Erythroblast (primary cell): ENCODE data around the gene SRGAP1.
"Not testable (repeated sequence)": the region's sequence is repeated elsewhere in the genome, so short reads cannot be mapped to it uniquely, and the experiment has no call there.

ENCODE experiments used
- DNase-seq, 2 experiments: peaks; one replicate each; lab custom pipeline; 2025; lab: John Stamatoyannopoulos, UW
- GATA1 ChIP-seq: IDR thresholded peaks from 2 replicates; pipeline ENCODE4 v1.6.1; 2011; ENCODE audit warnings: low read depth, mild to moderate bottlenecking, control low read depth, low read length, moderate library complexity
- POLR2A ChIP-seq: IDR thresholded peaks from 2 replicates; pipeline ENCODE4 v1.6.1; 2011; ENCODE audit warnings: mild to moderate bottlenecking, low read length

The SRGAP1 gene

DNA sequence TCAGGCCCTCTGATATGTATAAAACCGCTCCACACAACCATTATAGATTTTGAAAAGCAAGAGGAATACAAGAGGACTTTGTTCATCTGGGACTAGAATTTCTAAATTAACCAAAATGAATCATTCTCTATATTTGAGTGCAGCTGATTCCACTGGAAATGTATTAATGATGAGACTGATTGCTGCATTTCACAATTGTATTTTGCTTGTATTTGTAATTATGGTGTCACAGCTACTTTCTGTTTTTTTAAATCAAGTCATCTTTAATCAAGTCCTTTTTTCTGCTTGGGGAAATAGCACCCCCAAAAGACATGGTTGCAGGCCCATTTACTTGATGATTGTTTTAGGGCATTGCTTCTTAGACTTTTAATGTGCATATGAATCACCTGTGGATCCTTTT, 215.2 kb downstream of the SRGAP1 start:
- DNase-seq = no peak
- no peak for TF ChIP-seq GATA1
- no peak for TF ChIP-seq POLR2A

DNA sequence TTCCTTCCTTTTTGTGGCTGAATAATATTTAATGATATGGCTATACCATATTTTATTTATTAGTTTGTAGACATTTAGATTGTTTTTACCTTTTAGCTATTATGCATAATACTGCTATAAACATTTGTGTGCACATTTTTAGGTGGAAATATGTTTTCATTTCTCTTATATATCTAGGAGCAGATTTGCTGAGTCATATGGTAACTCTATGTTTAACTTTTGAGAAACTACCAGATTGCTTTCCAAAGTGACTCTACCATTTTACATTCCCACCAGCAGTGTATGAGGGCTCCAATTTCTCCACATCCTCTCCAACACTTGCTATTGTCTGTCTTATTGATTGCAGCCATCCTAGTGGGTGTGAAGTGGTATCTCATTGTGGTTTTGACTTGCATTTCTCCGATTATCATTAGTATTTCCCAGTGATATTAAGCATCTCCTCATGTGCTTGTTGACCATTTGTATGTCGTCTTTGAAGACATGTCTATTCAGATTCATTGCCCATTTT, 217.4 kb downstream of the SRGAP1 start:
- DNase-seq = no peak
- TF ChIP-seq POLR2A (no peak), GATA1 (no peak)

DNA sequence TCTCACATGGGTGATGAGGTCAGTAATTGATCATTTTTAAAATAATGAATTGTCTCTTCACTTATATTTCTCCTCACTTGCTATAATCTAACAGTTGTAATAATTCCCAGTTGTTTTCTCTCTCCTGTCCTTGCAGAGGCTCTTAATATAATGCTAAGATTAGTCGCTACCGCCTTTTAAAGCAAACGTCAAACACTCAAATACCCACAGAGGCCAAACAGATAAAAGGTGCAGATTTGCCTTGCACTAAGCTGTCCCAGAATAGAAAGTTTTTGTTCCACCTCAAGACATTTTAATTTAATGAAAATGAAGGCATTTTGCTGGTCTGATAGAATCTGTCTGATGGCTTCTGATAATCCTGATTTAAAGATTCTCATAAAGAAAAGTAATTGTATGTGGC, 218.6 kb downstream of the SRGAP1 start:
- DNase-seq = no peak
- TF ChIP-seq GATA1 (no peak), POLR2A (no peak)

DNA sequence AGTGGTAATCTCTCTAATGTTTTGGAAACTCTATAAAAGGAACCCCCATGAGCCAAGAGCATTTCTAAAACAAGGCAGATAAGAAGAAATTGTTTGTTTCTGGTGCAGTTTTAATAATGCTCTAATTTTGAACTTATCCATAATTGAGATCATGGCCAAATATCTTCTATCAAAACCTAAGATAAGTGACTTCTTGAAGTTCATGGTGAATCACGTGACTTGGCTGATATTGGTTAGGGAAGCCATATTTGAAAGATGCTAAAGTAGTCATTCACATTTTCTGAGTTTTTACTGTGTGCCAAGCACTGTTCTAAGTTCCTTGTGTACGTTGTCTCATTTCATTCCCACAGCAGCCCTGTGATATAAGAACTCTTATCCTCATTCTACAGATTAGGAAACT, 219.7 kb downstream of the SRGAP1 start:
- TF ChIP-seq GATA1 (no peak), POLR2A (no peak)
- no peak for DNase-seq

DNA sequence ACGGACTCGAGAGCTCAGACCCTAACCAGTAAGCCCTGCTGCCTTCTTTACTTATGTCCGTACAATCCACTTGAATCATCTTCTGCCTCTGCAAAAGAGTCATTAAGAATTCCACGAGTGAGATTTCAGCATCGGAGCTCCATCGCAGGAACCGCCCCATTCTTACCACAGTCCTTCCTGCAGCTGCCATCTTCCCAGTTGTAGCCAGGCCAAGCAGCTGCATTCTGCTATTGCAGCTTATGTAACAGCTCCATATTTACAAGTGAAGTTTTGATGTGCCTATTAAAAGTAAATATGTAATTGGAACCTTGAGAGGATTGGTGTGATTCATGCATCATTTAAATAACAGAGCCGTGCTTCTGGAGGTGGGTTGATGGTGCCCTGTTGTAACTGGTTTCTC, 220.2 kb downstream of the SRGAP1 start:
- no peak for DNase-seq
- TF ChIP-seq POLR2A (no peak), GATA1 (no peak)

DNA sequence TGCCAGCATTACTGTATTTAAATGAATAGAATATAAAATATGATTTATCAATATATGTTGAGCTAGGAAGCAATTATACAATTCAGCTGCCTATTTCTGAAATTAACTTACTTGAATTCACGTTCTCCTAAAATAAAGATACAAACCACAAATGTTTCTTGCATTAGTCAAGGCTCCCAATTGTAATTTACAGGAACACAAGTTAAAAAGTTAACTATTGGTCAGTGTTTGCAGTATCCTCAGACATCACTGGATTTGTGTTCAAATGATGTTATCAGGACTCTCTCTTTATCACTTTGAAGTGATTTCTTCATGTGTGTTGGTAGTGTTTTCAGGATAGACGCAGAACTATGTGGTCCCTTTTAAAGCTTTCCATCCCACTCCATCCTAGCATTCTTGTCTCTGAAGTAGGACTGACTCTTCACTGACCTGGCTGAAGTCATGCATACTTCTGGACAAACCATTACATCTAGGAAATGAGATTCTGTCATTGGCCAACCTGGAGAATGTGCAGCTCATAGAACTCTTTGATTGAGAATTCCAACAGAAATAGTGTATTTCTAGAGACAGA, 221.5 kb downstream of the SRGAP1 start:
- DNase-seq = no peak
- TF ChIP-seq POLR2A (no peak), GATA1 (no peak)

DNA sequence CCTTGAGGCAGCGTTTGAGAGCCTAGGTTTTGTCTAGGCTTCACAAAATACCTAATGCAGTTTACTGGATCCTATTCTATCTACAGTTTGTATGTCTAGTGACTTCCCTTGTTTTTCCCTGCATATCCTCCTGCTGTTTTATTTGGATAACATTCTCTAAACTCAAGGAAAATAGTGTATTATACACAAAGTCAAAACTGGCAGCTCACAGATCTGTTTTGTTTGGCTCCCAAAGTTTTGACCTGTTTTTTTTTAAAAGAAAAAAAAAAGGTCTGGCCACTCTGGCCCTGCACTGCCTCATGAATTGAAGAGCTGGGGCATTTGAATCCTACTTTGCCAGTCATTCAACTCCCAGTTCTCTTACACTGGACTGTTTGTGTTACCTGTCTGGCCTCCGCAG, 222.3 kb downstream of the SRGAP1 start:
- DNase-seq = no peak

DNA sequence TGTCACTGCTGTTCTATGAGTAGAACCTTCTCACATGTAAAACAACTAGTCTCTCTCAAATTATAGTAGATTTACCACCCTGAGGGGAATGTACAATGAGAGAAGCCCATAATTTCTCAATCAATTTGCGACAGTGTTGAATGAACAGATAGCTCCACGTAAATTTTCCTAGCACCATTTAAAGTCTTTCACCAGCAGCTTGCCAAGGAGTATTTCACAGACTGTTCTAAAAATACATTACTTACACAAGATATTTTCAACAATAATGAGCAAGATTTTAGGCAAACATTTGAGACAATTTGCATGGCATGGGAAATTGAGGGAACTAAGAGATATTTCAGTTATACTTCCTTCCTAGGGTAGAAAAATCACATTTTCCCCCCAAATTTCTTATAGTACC, 226.0 kb downstream of the SRGAP1 start:
- TF ChIP-seq POLR2A (no peak), GATA1 (no peak)

More for the DNA sequence above, 222.3 kb downstream of the SRGAP1 start:
- TF ChIP-seq GATA1 (no peak), POLR2A (no peak)

DNA sequence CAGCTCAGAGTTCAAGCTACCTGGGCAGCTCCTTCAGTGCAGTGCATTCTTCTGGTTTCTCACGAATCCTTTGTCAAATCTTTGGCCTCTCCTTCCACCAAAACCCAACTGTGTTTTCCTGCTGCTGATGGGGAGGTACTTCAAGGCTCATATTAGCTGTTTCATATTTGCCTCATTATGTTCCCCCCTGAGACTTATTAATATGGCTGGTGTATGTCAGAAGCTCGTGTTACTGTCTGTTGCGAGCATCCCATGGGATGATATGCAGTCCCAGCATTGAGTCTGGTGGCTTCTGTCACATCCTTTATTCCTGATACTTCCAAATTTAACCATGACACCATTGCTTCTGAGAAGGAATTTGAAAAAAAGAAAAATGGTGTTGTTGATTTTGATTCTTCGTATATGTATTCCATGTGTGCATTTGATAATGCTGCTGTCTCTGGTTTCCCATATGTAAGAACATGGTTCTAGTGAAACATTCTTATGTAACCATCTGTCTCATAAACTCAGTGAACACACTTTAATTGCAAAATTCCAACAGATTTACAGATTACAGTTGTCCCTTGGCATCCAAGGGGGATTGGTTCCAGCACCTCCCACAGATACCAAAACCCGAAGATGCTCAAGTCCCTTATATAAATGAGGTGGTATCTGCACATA, 228.5 kb downstream of the SRGAP1 start:
- DNase-seq = no peak
- TF ChIP-seq POLR2A = no peak
- no peak for TF ChIP-seq GATA1

More for the DNA sequence above, 226.0 kb downstream of the SRGAP1 start:
- DNase-seq = no peak

DNA sequence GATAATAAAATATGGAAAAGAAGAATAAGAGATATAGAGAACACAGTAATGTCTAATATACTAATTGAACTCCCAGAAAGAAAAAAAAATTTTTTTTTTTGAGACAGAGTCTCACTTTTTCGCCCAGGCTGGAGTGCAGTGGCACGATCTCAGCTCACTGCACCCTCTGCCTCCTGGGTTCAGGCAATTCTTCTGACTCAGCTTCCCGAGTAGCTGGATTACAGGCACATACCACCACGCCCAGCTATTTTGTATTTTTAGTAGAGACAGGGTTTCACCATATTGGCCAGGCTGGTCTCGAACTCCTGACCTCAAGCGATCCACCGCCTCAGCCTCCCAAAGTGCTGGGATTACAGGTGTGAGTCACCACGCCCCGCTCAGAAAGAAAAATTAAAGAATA, 232.1 kb downstream of the SRGAP1 start:
- DNase-seq = not testable (repeated sequence)

DNA sequence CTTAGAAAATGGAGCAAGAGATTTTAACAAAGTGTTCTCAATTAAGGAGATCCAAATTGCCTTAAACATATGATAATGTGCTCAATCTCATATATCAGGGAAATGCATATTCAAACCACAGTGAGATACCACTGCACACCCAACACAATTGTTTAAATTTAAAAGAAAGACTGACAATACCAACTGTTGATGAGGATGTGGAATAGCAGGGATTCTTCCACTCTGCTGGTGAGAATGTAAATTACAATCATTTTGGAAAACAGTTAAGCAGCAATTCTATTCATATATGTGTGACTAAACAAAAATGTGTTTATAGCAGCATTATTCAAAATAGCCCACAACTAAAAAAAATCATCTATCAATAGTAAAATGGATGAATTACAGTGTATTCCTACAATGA, 233.4 kb downstream of the SRGAP1 start:
- DNase-seq = no peak
- TF ChIP-seq GATA1 (no peak), POLR2A (no peak)

DNA sequence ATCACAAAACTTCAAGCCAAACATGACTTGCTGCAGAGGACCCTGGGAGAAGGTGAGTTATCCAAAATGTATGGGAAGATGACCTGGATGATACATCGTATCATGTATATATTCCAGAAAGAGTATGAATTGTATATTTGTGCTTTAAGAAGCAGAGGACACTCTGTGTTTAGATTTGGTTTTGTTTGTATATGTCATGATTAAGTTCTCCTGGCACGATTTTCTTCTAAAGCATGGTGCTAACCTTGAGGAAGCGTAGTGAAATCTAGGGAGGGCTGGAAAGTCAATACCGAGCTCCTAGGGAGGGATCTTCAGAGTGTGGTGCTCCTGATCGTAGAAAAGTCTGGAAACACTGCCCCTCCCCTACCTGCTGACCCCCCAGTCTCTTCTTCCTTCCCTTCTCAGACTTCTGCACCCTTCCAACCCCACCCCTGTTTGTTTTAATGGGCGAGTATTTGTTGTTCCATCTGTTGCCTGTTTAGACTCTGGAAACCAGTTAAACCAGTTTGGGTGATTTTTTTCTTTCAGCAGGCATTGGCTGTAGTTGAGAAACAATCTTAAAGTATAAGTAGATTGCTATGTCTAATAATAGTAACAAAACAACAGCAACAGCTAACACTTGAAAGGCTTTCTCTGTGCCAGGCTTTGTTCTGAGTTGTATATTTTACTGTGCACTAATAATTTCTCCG, 236.0 kb downstream of the SRGAP1 start:
- TF ChIP-seq POLR2A = no peak
- TF ChIP-seq GATA1 = no peak
- no peak for DNase-seq

DNA sequence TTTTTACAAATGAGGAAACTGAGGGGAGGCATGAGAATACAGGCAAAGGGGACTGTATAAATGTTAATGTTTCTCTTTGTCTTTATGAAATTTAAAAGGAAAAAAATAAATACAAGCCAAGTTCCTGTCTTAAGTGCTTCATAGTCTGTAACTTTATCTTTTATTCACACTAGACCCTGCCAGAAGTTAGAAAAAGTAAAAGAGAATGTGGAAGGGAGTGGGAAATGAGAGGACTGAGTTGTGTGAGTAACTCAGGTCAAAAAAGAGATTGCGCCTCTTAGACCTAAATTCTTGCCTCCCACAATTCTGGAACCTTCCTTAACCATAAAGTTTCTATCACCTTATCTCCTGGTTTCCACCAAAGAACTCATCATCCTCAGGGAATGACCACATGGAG, 236.5 kb downstream of the SRGAP1 start:
- no peak for DNase-seq
- TF ChIP-seq GATA1 (no peak), POLR2A (no peak)

DNA sequence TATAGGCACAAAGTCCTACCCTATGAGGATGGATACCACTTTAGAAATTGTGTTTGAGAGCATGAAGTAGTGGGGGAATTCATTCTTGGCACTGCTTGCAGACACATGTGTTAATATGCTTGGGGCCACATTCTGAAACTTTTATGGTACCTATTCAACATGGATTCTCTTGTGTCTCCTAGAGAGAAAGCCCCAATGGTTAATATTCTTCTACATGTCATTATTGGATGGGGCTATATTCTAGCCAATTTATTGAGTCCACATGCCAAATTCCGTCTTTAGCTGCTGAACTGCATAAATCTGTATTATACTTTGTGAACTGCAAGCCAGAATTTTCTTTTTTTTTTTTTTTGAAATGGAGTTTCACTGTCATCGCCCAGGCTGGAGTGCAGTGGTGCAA, 237.6 kb downstream of the SRGAP1 start:
- TF ChIP-seq POLR2A (no peak), GATA1 (no peak)
- DNase-seq = no peak

DNA sequence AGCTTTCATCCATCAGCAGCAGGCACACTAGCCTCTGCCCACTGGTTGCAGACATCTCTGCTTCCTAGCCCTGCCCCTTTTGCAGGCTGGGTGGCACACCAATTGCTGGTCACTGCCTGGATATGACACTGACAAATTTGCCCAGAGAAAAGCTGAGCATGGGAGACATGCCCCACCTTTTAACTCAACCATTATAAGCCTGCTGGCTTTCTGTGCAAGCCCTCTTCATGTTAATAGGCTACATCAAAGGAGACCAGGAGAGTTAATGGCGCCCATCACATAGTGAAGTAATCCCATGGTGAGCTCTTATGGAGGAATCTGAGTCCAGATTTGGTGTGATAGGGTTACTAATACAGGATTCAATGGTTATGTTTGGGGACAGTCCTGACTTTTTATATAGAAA, 238.4 kb downstream of the SRGAP1 start:
- no peak for DNase-seq
- no peak for TF ChIP-seq GATA1
- TF ChIP-seq POLR2A = no peak
